NCI-H2196 treated with DMSO at 0.1 percent for 48 hours (cell line): ENCODE results near the gene PCSK7.

Experiments
- DNase-seq: peaks from one replicate; lab custom pipeline; 2025; ENCODE audit not compliant: unreplicated experiment; lab: John Stamatoyannopoulos, UW

PCSK7 gene

GRCh38 chr11:117160826-117161225 is 71.0 kb downstream of the PCSK7 start:
- DNase-seq = no peak

- no peak for DNase-seq
Observed at GRCh38 chr11:117159892-117160291, 72.0 kb downstream of the PCSK7 start.

GRCh38 chr11:117157507-117157906 is 74.4 kb downstream of the PCSK7 start:
- no peak for DNase-seq

- DNase-seq = no peak
Observed at GRCh38 chr11:117154468-117154867, 77.4 kb downstream of the PCSK7 start.
